Stromal cell of bone marrow (primary cell): ENCODE measurements around the gene ZBTB7C.

ENCODE experiments used
- DNase-seq: peaks from one replicate; pipeline ENCODE4 v3.0.0-alpha.2; 2012; ENCODE audit warnings: low read depth

ZBTB7C gene

GRCh38 chr18:48354746-48355260, 54.4 kb downstream of the ZBTB7C start:
- DNase-seq = no peak

- DNase-seq = no peak
Measured at GRCh38 chr18:48352051-48352755, 57.0 kb downstream of the ZBTB7C start.

GRCh38 chr18:48351216-48352050, 57.8 kb downstream of the ZBTB7C start:
- no peak for DNase-seq

- no peak for DNase-seq
Measured at GRCh38 chr18:48348739-48349138, 60.4 kb downstream of the ZBTB7C start.

- no peak for DNase-seq
Measured at GRCh38 chr18:48347756-48348326, 61.3 kb downstream of the ZBTB7C start.

GRCh38 chr18:48345596-48345995, 63.6 kb downstream of the ZBTB7C start:
- DNase-seq = peak; percentile 9

- DNase-seq = no peak
Measured at GRCh38 chr18:48342581-48342980, 66.6 kb downstream of the ZBTB7C start.

- no peak for DNase-seq
Measured at GRCh38 chr18:48342125-48342524, 67.1 kb downstream of the ZBTB7C start.

GRCh38 chr18:48340560-48340959, 68.6 kb downstream of the ZBTB7C start:
- no peak for DNase-seq

GRCh38 chr18:48339692-48340091, 69.5 kb downstream of the ZBTB7C start:
- DNase-seq = no peak

- no peak for DNase-seq
Measured at GRCh38 chr18:48338915-48339314, 70.3 kb downstream of the ZBTB7C start.

GRCh38 chr18:48337053-48337452, 72.1 kb downstream of the ZBTB7C start:
- DNase-seq = no peak

- DNase-seq = no peak
Measured at GRCh38 chr18:48336332-48336731, 72.9 kb downstream of the ZBTB7C start.

- DNase-seq = no peak
Measured at GRCh38 chr18:48335829-48336228, 73.4 kb downstream of the ZBTB7C start.

GRCh38 chr18:48334845-48335244, 74.3 kb downstream of the ZBTB7C start:
- DNase-seq = no peak

- no peak for DNase-seq
Measured at GRCh38 chr18:48333563-48333962, 75.6 kb downstream of the ZBTB7C start.

GRCh38 chr18:48330016-48330991, 78.9 kb downstream of the ZBTB7C start:
- DNase-seq = peak; percentile 86

GRCh38 chr18:48328473-48329210, 80.5 kb downstream of the ZBTB7C start:
- peak; percentile 52 for DNase-seq

- peak; percentile 39 for DNase-seq
Measured at GRCh38 chr18:48326901-48327675, 82.1 kb downstream of the ZBTB7C start.

GRCh38 chr18:48325115-48325665, 84.0 kb downstream of the ZBTB7C start:
- no peak for DNase-seq
